GM21723 (cell line): ENCODE measurements around the gene RNF121.
"Not testable (repeated sequence)": the region's sequence is repeated elsewhere in the genome, so short reads cannot be mapped to it uniquely, and the experiment has no call there.

Experiments
- ATAC-seq: cut with Tn5 transposase; IDR thresholded peaks from one replicate; pipeline ENCODE4 v1.9.1; 2021; ENCODE audit warnings: mild to moderate bottlenecking, moderate library complexity; ENCODE audit not compliant: unreplicated experiment

RNF121 gene

GRCh38 chr11:71928737-71929443 lies at the start of gene RNF121:
RNF121 (plus strand) TSS chr11:71929046; CDS start chr11:71929062, 16 bp downstream.
- peak; percentile 84 for ATAC-seq

DNA sequence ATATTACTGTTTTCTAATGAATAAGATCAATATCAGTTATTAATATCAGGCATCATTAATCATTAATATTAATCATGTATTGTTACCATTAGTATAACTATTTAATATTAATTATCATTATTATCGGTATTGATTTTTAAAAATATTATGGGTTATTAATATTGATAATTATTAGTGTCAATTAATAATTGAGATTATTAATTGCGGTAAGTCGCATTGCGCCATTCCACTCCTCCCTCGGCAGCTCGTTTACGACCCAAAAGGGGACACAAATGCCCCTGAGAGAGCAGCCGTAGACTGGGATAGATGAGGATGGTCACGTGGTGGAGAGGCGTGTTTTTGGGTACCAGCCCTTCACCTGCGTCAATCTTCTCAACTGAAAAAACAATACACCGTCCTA lies 43.0 kb upstream of the RNF121 start:
- ATAC-seq: not testable (repeated sequence)

- ATAC-seq: not testable (repeated sequence)
These were observed 40.4 kb upstream of the RNF121 start for GRCh38 chr11:71888335-71889010.

- ATAC-seq: not testable (repeated sequence)
These were observed 39.5 kb upstream of the RNF121 start for GRCh38 chr11:71889181-71889872.

GRCh38 chr11:71895961-71896360 lies 32.9 kb upstream of the RNF121 start:
- ATAC-seq: no peak

DNA sequence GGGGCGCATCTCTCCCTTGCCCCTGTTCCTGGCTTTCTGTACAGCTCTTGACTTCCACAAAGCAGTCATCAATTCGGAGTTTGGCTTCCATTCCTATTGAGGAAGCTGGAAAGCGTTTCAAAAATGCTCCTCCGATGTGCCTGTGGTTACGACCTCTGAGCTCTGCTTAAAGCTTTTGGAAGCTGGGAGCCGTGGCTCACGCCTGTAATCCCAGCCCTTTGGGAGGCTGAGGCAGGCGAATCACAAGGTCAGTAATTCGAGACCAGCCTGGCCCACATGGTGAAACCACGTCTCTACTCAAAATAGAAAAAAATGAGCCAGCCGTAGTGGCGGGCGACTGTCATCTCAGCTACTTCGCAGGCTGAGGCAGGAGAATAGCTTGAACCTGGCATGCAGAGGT lies 27.7 kb upstream of the RNF121 start:
- not testable (repeated sequence) for ATAC-seq

DNA sequence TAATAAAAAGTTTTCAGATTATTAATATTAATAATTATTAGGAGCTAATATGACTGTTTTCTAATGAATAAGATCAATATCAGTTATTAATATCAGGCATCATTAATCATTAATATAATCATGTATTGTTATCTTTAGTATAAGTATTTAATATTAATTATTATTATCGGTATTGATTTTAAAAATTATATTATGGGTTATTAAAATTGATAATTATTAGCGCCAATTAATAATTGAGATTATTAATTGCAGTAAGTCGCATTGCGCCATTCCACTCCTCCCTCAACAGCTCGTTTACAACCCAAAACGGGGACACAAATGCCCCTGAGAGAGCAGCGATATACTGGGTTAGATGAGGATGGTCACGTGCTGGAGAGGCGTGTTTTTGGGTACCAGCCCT lies 20.6 kb upstream of the RNF121 start:
- no peak for ATAC-seq

DNA sequence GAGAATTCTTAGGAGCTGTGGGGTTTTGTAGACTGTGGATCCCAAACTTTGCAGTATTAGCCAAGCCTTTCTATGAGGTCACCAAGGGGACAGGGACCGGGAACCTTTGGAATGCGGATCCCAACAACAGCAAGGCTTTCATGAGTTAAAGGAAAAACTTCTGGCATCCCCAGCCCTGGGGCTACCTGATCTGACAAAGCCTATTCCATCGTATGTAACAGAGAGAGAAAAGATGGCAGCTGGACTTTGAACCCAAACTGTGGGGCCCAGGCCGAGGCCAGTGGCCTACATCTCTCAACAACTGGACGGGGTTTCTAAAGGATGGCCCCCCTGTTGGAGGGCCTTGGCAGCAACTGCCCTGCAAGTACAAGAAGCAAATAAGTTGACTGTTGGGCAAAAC lies 18.1 kb upstream of the RNF121 start:
- not testable (repeated sequence) for ATAC-seq

DNA sequence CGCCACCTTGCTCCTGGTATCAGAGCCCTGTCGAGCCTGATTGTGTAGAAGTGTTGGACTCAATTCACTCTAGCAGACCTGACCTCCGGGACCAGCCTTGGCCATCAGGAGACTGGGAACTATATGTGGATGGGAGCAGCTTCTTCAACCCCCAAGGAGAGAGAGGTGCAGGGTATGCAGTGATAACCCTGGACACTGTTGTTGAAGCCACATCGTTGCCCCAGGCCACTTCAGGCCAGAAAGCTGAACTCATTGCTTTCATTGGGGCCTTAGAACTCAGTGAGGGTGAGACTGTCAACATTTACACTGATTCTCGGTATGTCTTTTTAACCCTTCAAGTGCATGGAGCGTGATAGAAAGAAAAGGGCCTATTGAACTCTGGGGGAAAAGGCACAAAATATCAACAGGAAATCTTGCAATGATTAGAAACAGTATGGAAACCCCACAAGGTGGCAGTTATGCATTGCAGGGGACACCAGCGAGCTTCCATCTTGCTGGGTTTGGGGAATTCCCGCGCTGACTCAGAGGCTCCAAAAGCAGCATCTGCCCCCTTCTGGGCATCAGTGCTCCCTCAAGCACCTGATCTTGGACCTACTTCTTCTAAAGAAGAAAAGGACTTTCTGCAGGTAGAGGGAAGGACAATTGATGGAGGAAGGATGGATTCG lies 17.4 kb upstream of the RNF121 start:
- not testable (repeated sequence) for ATAC-seq

DNA sequence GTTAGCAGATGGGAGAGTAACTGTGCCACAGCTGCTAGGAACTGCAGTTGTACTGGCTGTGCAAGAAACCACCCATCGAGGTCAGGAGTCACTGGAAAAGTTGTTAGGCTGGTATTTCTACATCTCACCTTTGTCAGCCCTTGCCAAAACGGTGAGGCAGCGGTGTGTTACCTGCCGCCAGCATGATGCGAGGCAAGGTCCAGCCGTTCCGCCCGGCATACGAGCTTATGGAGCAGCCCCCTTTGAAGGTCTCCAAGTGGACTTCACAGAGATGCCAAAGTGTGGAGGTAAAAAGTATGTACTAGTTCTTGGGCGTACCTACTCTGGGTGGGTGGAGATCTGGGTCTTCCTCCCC lies 16.9 kb upstream of the RNF121 start:
- not testable (repeated sequence) for ATAC-seq

GRCh38 chr11:71913756-71914526 lies 14.9 kb upstream of the RNF121 start:
- ATAC-seq: no peak

GRCh38 chr11:71914617-71915189 lies 14.1 kb upstream of the RNF121 start:
- no peak for ATAC-seq

DNA sequence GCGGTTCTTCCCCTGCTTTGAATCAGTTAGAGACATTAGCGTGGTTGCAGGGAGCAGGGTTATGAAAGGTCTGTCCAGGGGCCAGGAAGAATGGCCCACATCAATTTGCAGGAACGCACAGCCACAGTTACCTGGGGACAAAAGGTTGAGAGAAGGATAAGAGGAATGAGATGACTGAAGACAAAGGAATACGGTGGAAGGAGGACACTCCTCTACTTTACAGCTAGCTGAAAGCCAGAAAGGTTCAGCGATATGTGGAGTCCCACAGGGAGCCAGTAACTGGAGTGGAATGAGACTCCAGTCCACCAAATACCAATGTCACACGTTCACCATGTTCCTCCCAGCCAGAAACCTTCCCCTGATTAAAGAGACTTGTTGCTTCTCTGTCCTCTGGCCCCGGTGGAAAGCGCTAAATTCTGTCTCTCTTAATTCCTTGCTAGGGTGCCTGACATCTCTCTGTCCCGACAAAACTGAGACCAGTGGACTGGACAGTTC lies 11.2 kb upstream of the RNF121 start:
- ATAC-seq: no peak

GRCh38 chr11:71927820-71928736 lies 768 bp upstream of the RNF121 start, which contains the start of gene XNDC1N:
XNDC1N (minus strand) TSS chr11:71928594; CDS start chr11:71923353, 5,241 bp downstream.
- peak; percentile 80 for ATAC-seq

GRCh38 chr11:71929491-71929890 lies 645 bp downstream of the RNF121 start:
- no peak for ATAC-seq

DNA sequence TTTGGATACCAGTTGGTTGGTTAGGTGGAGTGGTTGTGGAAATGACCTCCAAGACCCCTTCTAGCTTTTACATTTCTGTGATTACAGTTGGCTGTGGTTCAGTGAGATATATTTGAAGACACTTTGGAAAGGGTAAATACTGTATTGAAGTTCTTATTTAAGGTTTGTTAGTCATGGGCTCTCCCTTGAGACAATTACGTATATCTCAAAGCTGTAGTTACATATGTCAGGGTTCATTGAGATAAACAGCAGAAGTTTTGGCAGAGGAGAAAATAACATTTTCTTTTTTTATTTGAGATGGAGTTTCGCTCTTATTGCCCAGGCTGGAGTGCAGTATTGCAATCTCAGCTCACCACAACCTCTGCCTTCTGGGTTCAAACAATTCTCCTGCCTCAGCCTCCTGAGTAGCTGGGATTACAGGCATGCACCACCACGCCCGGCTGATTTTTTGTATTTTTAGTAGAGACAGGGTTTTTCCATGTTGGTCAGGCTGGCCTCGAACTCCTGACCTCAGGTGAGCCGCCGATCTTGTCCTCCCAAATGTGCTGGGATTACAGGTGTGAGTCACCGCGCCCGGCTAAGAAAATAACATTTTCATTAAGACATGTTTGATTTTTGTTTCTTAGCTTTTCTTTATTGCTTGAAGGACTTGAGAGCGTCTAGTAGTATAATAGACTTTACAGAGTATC lies 1.9 kb downstream of the RNF121 start:
- no peak for ATAC-seq

DNA sequence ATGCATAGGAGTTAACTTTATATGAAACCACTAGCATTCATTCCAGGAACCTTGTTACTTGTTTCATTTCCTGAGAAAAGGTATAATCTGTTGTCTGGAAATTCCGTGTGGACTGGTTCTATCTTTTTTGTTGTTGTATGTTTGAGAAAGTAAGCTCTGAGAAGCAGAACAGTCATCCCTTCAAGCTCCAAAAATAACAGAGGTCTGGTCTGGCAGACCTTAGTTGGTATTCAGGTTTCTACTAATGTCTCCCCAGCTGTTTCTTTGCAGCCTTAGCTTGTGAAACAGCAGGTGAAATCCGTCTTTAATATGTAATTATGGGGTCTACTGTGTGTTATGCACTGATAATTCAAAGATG lies 2.4 kb downstream of the RNF121 start:
- no peak for ATAC-seq

GRCh38 chr11:71933141-71933933 lies 4.5 kb downstream of the RNF121 start:
- ATAC-seq: no peak
